Activated CD4-positive, alpha-beta T cell treated with anti-CD3 and anti-CD28 coated beads, Interleukin-2, amount 10 ng/mL, durations not matched to agents 7 days and 5 days (primary cell): Measurements from ENCODE around the gene PXYLP1. TPM values are rescaled to one million over a fixed set of nuclear protein-coding genes. Genes with fewer than 3 reads are reported as not detected.

Source experiments
- CTCF ChIA-PET: fragments of 350-600 bp; sonication (Branson Sonifier 250); formaldehyde crosslinking; loops from one replicate; lab custom pipeline; 2021; ENCODE audit warnings: antibody characterized with exemption; lab: Charles Lee
- POLR2A ChIA-PET: fragments of 350-600 bp; sonication (Branson Sonifier 250); formaldehyde crosslinking; loops from one replicate; lab custom pipeline; 2021; ENCODE audit warnings: antibody characterized with exemption; lab: Charles Lee
- DNase-seq: peaks from one replicate; pipeline ENCODE4 v3.0.0-alpha.2; 2020
- H3K27ac Mint-ChIP-seq: one replicate; pipeline ENCODE4 v1.8.0; 2021; ENCODE audit warnings: mild to moderate bottlenecking, moderate library complexity, mixed read lengths
- H3K27me3 Mint-ChIP-seq: one replicate; pipeline ENCODE4 v1.8.0; 2021; ENCODE audit warnings: mixed read lengths
- H3K36me3 Mint-ChIP-seq: one replicate; pipeline ENCODE4 v1.8.0; 2021; ENCODE audit warnings: low read depth, mixed read lengths
- H3K4me1 Mint-ChIP-seq: one replicate; pipeline ENCODE4 v1.8.0; 2021; ENCODE audit warnings: mixed read lengths
- H3K4me3 Mint-ChIP-seq: one replicate; pipeline ENCODE4 v1.8.0; 2021; ENCODE audit warnings: mild to moderate bottlenecking, moderate library complexity, mixed read lengths
- H3K9me3 Mint-ChIP-seq: one replicate; pipeline ENCODE4 v1.8.0; 2021; ENCODE audit warnings: mixed read lengths
- total RNA-seq, 2 experiments: library from RNA; stranded (reverse); gene quantifications; one replicate each; pipeline ENCODE4 v1.2.3, GENCODE V29; 2021

PXYLP1 gene
- total RNA-seq, 2 experiments from 2014 or later: 11.9 to 12.1 TPM

GRCh38 chr3:141267629-141268028 is 36.0 kb downstream of the PXYLP1 start:
- POLR2A ChIA-PET: interaction anchor here (1.1 to 1.6 kb wide), 2 partner anchors 29 to 36 kb away, joined by 4 to 7 read pairs; partner anchors contain the start of gene PXYLP1

GRCh38 chr3:141268306-141268705 is 36.7 kb downstream of the PXYLP1 start:
- Mint-ChIP-seq H3K9me3 (no peaks in the 10 kb centered on the region), H3K27me3 (no peaks in the 10 kb centered on the region), H3K27ac (peak overlapping the region; percentile 98), H3K4me3 (peak overlapping the region; percentile 78), H3K4me1 (peaks cover 43% of the 10 kb centered on the region), H3K36me3 (peaks cover 18% of the 10 kb centered on the region)
- DNase-seq: no peak
- CTCF ChIA-PET: interaction anchor here (1.4 to 7.5 kb wide), 3 partner anchors 12 to 35 kb away, joined by 5 to 50 read pairs (median 11); partner anchors contain the start of gene PXYLP1
- POLR2A ChIA-PET: no interaction called here

More at GRCh38 chr3:141267629-141268028, 36.0 kb downstream of the PXYLP1 start:
- peaks cover 41% of the 10 kb centered on the region for H3K4me1 Mint-ChIP-seq
- peaks cover 15% of the 10 kb centered on the region for H3K36me3 Mint-ChIP-seq
- H3K27ac Mint-ChIP-seq: peak overlapping the region; percentile 98
- no peaks in the 10 kb centered on the region for H3K9me3 Mint-ChIP-seq
- CTCF ChIA-PET: interaction anchor here (0.6 to 7.5 kb wide), 7 partner anchors 10 to 287 kb away, joined by 3 to 50 read pairs (median 5); partner anchors contain the start of gene PXYLP1
- peak overlapping the region; percentile 78 for H3K4me3 Mint-ChIP-seq
- no peak for DNase-seq
- no peaks in the 10 kb centered on the region for H3K27me3 Mint-ChIP-seq

GRCh38 chr3:141268791-141269190 is 37.2 kb downstream of the PXYLP1 start:
- Mint-ChIP-seq H3K9me3 (no peaks in the 10 kb centered on the region), H3K36me3 (peaks cover 18% of the 10 kb centered on the region), H3K27ac (peak overlapping the region; percentile 98), H3K4me3 (no peak overlapping the region), H3K4me1 (peaks cover 48% of the 10 kb centered on the region), H3K27me3 (no peaks in the 10 kb centered on the region)
- DNase-seq: no peak
- POLR2A ChIA-PET: no interaction called here
- CTCF ChIA-PET: interaction anchor here (3.3 to 7.5 kb wide), 2 partner anchors 13 to 36 kb away, joined by 11 to 50 read pairs; partner anchors contain the start of gene PXYLP1

GRCh38 chr3:141269961-141270360 is 38.3 kb downstream of the PXYLP1 start:
- Mint-ChIP-seq H3K27ac (no peak overlapping the region), H3K9me3 (no peaks in the 10 kb centered on the region), H3K36me3 (peaks cover 21% of the 10 kb centered on the region), H3K4me1 (peaks cover 55% of the 10 kb centered on the region), H3K4me3 (no peak overlapping the region), H3K27me3 (no peaks in the 10 kb centered on the region)
- no peak for DNase-seq
- ChIA-PET CTCF (interaction anchor here (0.8 to 7.5 kb wide), 6 partner anchors 9 to 270 kb away, joined by 3 to 50 read pairs (median 7); partner anchors contain the start of gene PXYLP1), POLR2A (no interaction called here)

DNA sequence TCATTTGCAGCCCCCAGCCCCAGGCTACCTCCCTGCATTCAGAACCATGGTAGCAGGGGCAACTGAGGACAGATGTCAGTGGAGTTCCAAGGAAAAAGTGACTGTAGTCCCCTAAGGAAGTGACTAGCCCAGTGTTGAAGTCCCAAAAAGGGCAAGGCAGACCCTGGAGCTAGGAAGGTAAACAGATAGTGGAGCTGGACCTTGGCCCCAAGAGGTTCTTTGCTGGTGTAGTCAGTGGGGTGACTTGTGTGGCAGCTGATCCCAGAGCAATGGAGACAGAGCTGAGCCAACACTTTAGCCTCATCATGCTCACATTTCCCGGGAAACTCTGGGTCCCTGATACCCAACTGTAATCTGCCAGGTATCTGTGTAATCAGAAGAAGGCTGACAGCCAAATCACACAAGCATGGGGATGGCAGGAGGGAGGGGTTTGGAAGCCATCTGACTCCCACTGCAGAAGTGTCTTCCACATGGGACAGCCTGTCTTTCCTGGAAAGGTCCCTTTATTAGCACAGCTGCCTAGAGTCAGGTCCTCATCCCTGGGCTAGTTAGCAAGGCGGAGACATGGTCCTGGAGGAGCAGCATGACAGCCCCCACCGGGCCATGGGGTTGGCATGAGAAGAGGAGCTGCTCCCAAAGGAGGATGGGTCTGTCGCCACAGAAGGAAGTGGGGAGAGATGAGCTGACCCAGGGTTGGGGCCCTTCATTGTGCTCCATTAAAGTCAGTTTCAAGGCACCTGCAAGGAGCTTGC is 39.8 kb downstream of the PXYLP1 start:
- H3K27me3 Mint-ChIP-seq: no peaks in the 10 kb centered on the region
- peaks cover 51% of the 10 kb centered on the region for H3K4me1 Mint-ChIP-seq
- H3K27ac Mint-ChIP-seq: no peak overlapping the region
- H3K9me3 Mint-ChIP-seq: no peaks in the 10 kb centered on the region
- H3K36me3 Mint-ChIP-seq: peaks cover 15% of the 10 kb centered on the region
- no peak overlapping the region for H3K4me3 Mint-ChIP-seq
- ChIA-PET CTCF (interaction anchor here (0.5 to 3.3 kb wide), 6 partner anchors 8 to 292 kb away, joined by 3 to 11 read pairs (median 5); partner anchors contain the start of gene PXYLP1), POLR2A (no interaction called here)
- no peak for DNase-seq

DNA sequence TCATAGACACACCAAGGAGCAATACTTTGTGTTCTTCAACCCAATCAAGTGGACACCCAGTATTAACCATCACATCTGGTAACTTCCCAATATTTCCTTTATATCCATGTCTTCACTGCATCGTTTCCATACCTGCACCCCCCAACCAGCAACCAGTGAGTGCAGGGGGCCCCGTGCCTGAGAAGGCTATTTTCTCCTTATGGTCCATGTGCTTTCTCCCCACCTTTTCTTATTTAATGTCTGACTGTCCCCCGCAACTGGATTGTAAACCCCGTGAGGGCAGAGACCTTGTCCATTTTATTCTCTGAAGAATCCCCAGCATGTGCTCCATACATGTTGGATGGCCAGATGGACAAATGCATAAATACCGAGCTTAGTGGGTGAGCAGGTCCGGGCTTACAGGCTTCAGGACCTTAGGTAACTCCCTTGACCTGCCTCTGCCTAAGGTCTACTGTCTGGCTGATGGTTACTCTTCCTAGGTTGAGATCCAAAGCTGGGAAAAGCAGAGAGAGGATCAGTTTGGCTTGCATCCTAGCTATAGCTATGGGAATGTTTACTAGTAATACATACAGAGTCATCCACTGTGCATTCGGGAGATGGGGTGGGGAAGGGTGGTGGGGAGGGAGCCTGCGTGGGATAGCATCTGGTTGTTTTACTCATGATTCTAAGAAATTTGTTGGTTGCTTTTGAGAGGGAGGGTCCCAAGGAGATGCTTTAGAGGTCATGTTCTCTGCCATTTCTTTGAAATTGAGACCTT is 41.5 kb downstream of the PXYLP1 start:
- H3K36me3 Mint-ChIP-seq: peaks cover 15% of the 10 kb centered on the region
- H3K27ac Mint-ChIP-seq: no peak overlapping the region
- CTCF ChIA-PET: interaction anchor here (0.7 to 1.8 kb wide), 7 partner anchors 8 to 42 kb away, joined by 3 to 10 read pairs (median 4); partner anchors contain the start of gene PXYLP1
- H3K4me3 Mint-ChIP-seq: no peak overlapping the region
- peaks cover 35% of the 10 kb centered on the region for H3K4me1 Mint-ChIP-seq
- no peaks in the 10 kb centered on the region for H3K9me3 Mint-ChIP-seq
- no peaks in the 10 kb centered on the region for H3K27me3 Mint-ChIP-seq
- DNase-seq: no peak
- POLR2A ChIA-PET: no interaction called here

DNA sequence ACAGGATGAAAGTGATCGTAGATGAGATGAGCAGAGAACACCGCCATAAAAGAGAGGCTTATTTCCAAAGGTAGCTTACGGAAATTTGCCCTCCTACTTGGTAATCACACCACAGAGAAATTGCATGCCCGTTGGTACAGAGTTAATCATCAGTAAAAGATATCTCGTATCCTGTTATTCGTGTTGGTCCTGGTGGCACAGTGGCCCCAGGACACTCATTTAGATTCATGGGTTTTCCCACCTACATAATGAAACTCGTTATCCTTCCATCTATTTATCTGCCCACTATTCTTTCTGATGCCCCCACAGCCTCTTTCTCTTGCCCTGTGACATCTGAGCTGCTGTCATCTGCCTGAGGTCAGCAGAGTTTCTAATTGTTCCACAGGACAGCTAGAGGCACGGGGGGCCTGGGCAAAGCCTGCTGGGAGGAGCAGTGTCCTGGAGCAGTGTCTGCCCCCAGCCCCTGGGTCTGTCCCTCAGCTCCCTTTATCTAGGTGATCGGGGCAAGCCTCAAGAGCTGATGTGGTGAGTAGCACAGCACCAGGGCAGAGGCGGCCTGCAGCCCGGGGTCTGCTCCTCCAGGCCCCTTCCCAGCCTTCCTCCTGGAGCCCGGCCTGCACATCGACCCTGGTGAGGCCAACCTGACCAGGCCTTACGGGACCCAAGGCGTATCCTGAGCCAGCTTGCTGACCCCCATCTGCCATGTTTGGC is 42.2 kb downstream of the PXYLP1 start:
- DNase-seq: no peak
- POLR2A ChIA-PET: no interaction called here
- Mint-ChIP-seq H3K27me3 (no peaks in the 10 kb centered on the region), H3K36me3 (peaks cover 15% of the 10 kb centered on the region), H3K4me1 (peaks cover 34% of the 10 kb centered on the region), H3K9me3 (no peaks in the 10 kb centered on the region), H3K27ac (no peak overlapping the region), H3K4me3 (no peak overlapping the region)
- CTCF ChIA-PET: interaction anchor here (0.6 to 1.8 kb wide), 7 partner anchors 9 to 103 kb away, joined by 3 to 10 read pairs (median 3); partner anchors contain the start of gene PXYLP1

GRCh38 chr3:141274411-141275031 is 42.9 kb downstream of the PXYLP1 start:
- DNase-seq: no peak
- no peak overlapping the region for H3K4me3 Mint-ChIP-seq
- peak overlapping the region; percentile 55 for H3K27ac Mint-ChIP-seq
- ChIA-PET CTCF (interaction anchor here (0.6 to 1.8 kb wide), 5 partner anchors 10 to 102 kb away, joined by 3 to 10 read pairs (median 4); partner anchors contain the start of gene PXYLP1), POLR2A (no interaction called here)
- peaks cover 11% of the 10 kb centered on the region for H3K36me3 Mint-ChIP-seq
- no peaks in the 10 kb centered on the region for H3K27me3 Mint-ChIP-seq
- no peaks in the 10 kb centered on the region for H3K9me3 Mint-ChIP-seq
- H3K4me1 Mint-ChIP-seq: peaks cover 39% of the 10 kb centered on the region

DNA sequence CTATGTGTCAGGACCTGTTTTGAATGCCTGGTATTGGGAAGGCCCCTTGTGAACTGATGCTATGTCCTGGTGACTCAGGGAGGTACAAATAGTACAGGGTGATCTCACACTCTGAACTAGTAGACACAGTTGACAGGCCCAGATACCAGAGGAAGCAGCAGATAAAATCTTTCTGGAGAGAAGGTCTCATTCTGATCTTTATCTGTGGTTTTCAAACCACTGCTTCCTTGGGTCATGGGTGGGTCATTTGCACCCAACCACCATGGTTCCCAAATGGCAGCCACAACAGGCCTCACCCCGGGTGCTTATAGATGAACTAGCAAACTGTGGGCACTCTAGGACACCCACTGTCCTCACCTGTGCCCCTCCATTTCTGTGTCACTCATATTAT is 43.4 kb downstream of the PXYLP1 start:
- peak overlapping the region; percentile 55 for H3K27ac Mint-ChIP-seq
- H3K27me3 Mint-ChIP-seq: no peaks in the 10 kb centered on the region
- peaks cover 37% of the 10 kb centered on the region for H3K4me1 Mint-ChIP-seq
- DNase-seq: no peak
- CTCF ChIA-PET: interaction anchor here (1.8 kb wide), 1 partner anchor 12 kb away, joined by 10 read pairs; no protein-coding TSS in a partner anchor
- no peak overlapping the region for H3K4me3 Mint-ChIP-seq
- POLR2A ChIA-PET: no interaction called here
- peaks cover 9% of the 10 kb centered on the region for H3K36me3 Mint-ChIP-seq
- no peaks in the 10 kb centered on the region for H3K9me3 Mint-ChIP-seq

DNA sequence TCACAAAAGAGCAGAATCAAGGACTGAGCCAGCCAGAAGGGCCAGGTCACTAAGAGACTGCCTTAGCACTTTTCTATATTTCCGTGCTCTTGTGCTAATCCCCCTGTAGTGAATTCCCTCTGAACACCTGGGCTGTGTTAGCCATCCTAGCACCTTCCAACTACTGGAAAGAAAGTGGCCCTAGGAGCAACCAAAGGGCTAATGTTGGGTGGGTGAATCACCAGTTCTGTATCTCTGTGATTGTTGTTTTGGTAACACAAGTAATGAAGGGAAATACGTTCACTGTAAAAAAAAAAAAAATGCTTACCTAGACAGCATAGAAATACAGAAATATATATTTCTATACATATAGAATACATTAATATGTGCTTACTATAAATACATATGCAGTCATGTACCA is 43.9 kb downstream of the PXYLP1 start:
- H3K4me1 Mint-ChIP-seq: peaks cover 37% of the 10 kb centered on the region
- no peak overlapping the region for H3K4me3 Mint-ChIP-seq
- H3K27me3 Mint-ChIP-seq: no peaks in the 10 kb centered on the region
- peaks cover 9% of the 10 kb centered on the region for H3K36me3 Mint-ChIP-seq
- no peak overlapping the region for H3K27ac Mint-ChIP-seq
- H3K9me3 Mint-ChIP-seq: no peaks in the 10 kb centered on the region
- ChIA-PET POLR2A (no interaction called here), CTCF (interaction anchor here (1.0 kb wide), 1 partner anchor 10 kb away, joined by 4 read pairs; no protein-coding TSS in a partner anchor)
- DNase-seq: no peak

DNA sequence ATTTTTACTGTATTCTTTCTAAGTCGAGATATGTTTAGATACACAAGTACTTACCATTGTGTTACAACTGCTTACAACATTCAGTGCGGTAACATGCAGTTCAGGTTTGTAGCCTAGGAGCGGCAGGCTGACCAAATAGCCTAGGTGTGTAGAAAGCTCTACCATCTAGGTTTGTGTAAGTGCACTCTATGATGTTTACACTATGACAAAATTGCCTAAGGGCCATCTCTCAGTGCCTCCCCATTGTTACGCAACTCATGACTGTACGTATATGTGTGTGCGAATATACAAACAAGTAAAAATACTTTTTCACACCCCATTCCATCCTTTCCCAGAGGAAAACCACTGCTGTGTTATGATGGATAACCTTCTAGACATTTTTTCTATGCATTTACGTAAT is 44.3 kb downstream of the PXYLP1 start:
- ChIA-PET CTCF (interaction anchor here (1.0 kb wide), 1 partner anchor 11 kb away, joined by 4 read pairs; no protein-coding TSS in a partner anchor), POLR2A (no interaction called here)
- Mint-ChIP-seq H3K27ac (no peak overlapping the region), H3K4me3 (no peak overlapping the region), H3K27me3 (no peaks in the 10 kb centered on the region), H3K4me1 (peaks cover 37% of the 10 kb centered on the region), H3K9me3 (no peaks in the 10 kb centered on the region), H3K36me3 (peaks cover 9% of the 10 kb centered on the region)
- no peak for DNase-seq
